ENCODE results near the gene ZBTB4.

Gene ZBTB4

GRCh38 chr17:7419819-7420610 lies 59.4 kb downstream of the ZBTB4 start, which contains the start of gene SPEM1:
SPEM1 (plus strand) TSS chr17:7420324; CDS start chr17:7420385, 61 bp downstream.
- no peak for DNase-seq (ENCODE audit: low read depth)

GRCh38 chr17:7418472-7419152 lies 60.8 kb downstream of the ZBTB4 start:
- DNase-seq (ENCODE audit: low read depth) = no peak

GRCh38 chr17:7417056-7417655 lies 62.3 kb downstream of the ZBTB4 start:
- no peak for DNase-seq (ENCODE audit: low read depth)

DNA sequence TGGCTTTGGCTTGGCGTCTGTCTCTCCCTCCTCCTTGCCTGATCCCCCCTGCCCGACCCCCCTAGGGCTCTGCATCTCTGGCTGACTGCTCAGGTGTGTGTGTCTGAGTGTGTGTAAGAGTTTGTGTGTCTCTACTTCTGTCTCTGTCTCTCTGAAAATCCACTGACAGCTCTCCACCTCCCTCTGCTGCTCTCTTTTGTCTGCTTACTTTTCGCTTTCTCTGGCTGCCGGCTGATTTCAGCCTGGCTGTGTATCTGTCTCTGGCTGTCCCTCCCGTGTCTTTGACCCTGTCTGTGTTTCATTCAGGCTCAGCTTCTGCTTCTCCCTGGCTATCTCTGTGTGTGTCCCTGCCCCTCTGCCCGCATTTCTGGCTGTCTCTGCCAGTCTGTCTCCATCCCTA lies 63.1 kb downstream of the ZBTB4 start:
- DNase-seq (ENCODE audit: low read depth) = no peak

GRCh38 chr17:7415784-7416183 lies 63.6 kb downstream of the ZBTB4 start:
- no peak for DNase-seq (ENCODE audit: low read depth)

GRCh38 chr17:7414837-7415236 lies 64.6 kb downstream of the ZBTB4 start:
- DNase-seq (ENCODE audit: low read depth) = no peak

DNA sequence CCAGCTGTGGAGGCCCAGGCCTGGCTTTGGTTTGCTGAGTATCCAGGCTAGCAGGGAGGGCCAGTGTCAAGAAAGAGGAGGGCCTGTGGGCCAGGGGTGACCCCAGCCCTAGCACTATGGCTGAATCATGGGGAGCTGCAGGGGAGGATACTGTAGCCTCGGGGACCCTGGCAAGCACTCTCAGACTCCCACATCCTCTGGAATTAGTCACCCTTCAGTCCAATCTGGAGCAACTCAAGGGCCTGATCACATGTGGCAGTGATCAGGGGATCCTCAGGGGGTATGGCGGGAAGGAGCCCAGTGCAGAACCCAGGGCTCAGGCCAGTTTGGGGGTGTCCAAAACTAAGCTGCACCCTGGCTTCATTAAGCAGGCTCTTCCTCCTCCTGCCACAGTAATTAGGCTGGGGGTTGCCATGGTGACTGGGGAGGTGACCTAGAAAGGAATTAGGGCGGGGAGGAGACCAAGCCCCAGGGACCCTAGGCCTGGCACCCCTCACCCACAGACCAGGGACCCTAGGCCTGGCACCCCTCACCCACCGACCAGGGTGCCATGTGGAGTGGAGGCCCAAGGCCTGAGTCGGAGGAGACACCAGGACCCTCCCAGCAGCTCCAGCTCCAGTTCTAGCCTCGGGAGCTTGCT lies 66.0 kb downstream of the ZBTB4 start:
- DNase-seq (ENCODE audit: low read depth) = no peak

- DNase-seq (ENCODE audit: low read depth) = no peak
Measured at GRCh38 chr17:7411427-7411750, 68.0 kb downstream of the ZBTB4 start.

DNA sequence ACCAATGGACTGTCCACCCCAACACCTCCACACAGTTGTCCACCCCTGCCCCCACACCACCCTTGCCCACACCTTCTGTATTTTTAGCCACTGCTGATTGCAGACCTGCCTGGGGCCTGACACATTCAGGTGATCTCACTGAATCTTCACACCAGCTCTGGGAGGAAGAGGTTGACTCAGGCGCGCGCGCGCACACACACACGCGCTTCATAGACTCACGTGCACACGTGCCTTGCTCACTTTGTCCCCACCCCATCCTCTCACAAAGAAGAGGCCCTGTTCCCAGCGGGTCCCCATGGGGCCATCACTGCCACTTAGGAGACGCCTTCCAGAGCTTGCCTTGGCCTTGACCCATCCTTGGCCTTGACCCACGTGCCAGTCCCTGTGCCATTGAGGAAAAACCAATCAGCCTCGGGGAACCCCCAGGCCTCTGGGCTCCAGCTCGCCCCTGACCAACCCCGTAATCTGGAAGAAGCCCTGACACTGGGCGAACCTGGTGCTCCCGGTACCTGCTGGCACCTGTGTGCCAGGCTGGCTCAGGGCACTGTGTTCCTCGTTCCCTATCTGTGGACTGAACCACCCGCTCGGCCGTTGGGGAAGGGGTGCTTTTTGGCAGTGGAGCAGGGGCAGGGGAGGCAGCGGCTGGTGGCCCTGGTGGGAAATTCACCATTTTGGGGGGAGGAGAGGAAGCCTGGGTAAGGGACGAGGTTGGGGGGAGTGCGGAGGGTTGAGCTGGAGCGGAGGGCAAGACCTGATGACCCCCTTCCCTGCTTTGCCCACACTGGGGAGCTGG lies 68.6 kb downstream of the ZBTB4 start:
- DNase-seq (ENCODE audit: low read depth) = no peak

- no peak for DNase-seq (ENCODE audit: low read depth)
Measured at GRCh38 chr17:7409716-7410115, 69.7 kb downstream of the ZBTB4 start.

All from GM04504 (cell line).